Right atrium auricular region (tissue), 2 donors: Measurements from ENCODE around the gene DCAF12. TPM values are rescaled to one million over a fixed set of nuclear protein-coding genes. Genes with fewer than 3 reads are reported as not detected.
A peak's percentile ranks its signal among the peaks of the same experiment; 100 is the strongest.

Experiments
- DNase-seq: peaks from one replicate; pipeline ENCODE4 v3.0.0-alpha.2; 2019; ENCODE audit warnings: low spot score
- H3K27ac ChIP-seq, 2 donors: fragments of 200-600 bp; sonication (generic); 1 replicate in 1 of 2; 2 replicates in 1 of 2; pipeline ENCODE4 v1.5.1; 2016 to 2019
- H3K27me3 ChIP-seq, 2 donors: fragments of 200-600 bp; sonication (generic); one replicate each; pipeline versions ENCODE4 v1.5.1 to v1.6.0; 2017 to 2019
- H3K36me3 ChIP-seq: fragments of 200-600 bp; sonication (generic); one replicate; pipeline ENCODE4 v1.5.1; 2016
- H3K4me1 ChIP-seq, 2 donors: fragments of 200-600 bp; sonication (generic); one replicate each; pipeline versions ENCODE4 v1.5.1 to v1.6.0; 2017 to 2019
- H3K4me3 ChIP-seq, 2 donors: fragments of 200-600 bp; sonication (generic); 1 replicate in 1 of 2; 2 replicates in 1 of 2; pipeline ENCODE4 v1.5.1; 2017 to 2019; ENCODE audit warnings: mild to moderate bottlenecking in 1 of 2, moderate library complexity in 1 of 2
- H3K9me3 ChIP-seq, 2 donors: fragments of 200-600 bp; sonication (generic); one replicate each; pipeline ENCODE4 v1.5.1; 2019
- CTCF ChIP-seq, 2 donors: fragments of 200-600 bp; sonication (generic); IDR thresholded peaks; one replicate each; pipeline ENCODE4 v1.5.1; 2019; ENCODE audit warnings: antibody characterized with exemption in 2 of 2
- total RNA-seq, 2 donors: library from RNA; depleted of rRNA; stranded (reverse); fragments of >200 nt; gene quantifications; one replicate each; pipeline ENCODE4 v1.1.0, GENCODE V29; 2016

The DCAF12 gene
- total RNA-seq, 2 donors from 2014 or later = 20.4 to 20.6 TPM

- H3K36me3 ChIP-seq = peaks cover 57% of the 10 kb centered on the region
- H3K27ac ChIP-seq = peak overlapping the region; percentile 6 to 49
- no peak for TF ChIP-seq CTCF (IDR thresholded peaks at IDR 0.05)
- no peak overlapping the region for H3K4me3 ChIP-seq
- H3K9me3 ChIP-seq = no peaks in the 10 kb centered on the region
- no peaks in the 10 kb centered on the region for H3K27me3 ChIP-seq
- H3K4me1 ChIP-seq = peaks cover 0 to 41% of the 10 kb centered on the region in 2 donors
- DNase-seq = no peak
These were observed 39.1 kb downstream of the DCAF12 start for GRCh38 chr9:34087370-34087769.

GRCh38 chr9:34086864-34087263, 39.6 kb downstream of the DCAF12 start:
- DNase-seq = no peak
- no peak for TF ChIP-seq CTCF (IDR thresholded peaks at IDR 0.05)
- H3K36me3 ChIP-seq = peaks cover 52% of the 10 kb centered on the region
- H3K4me1 ChIP-seq = peaks cover 0 to 41% of the 10 kb centered on the region in 2 donors
- no peak overlapping the region for H3K4me3 ChIP-seq
- H3K27ac ChIP-seq = peak overlapping the region; percentile 49 to 64
- H3K9me3 ChIP-seq = no peaks in the 10 kb centered on the region
- H3K27me3 ChIP-seq = no peaks in the 10 kb centered on the region

- no peaks in the 10 kb centered on the region for H3K9me3 ChIP-seq
- no peak overlapping the region for H3K4me3 ChIP-seq
- peak overlapping the region; percentile 58 to 64 for H3K27ac ChIP-seq
- DNase-seq = no peak
- no peak for TF ChIP-seq CTCF (IDR thresholded peaks at IDR 0.05)
- peaks cover 0 to 41% of the 10 kb centered on the region in 2 donors for H3K4me1 ChIP-seq
- H3K27me3 ChIP-seq = no peaks in the 10 kb centered on the region
- H3K36me3 ChIP-seq = peaks cover 42% of the 10 kb centered on the region
These were observed 40.7 kb downstream of the DCAF12 start for GRCh38 chr9:34085581-34086500.

GRCh38 chr9:34084562-34084961, 41.9 kb downstream of the DCAF12 start:
- TF ChIP-seq CTCF (IDR thresholded peaks at IDR 0.05) = no peak
- Histone ChIP-seq H3K4me3 (no peak overlapping the region), H3K9me3 (no peaks in the 10 kb centered on the region), H3K36me3 (peaks cover 31% of the 10 kb centered on the region), H3K27ac (peak overlapping the region; percentile 58 to 64), H3K4me1 (peaks cover 0 to 41% of the 10 kb centered on the region in 2 donors), H3K27me3 (no peaks in the 10 kb centered on the region)
- DNase-seq = no peak

- Histone ChIP-seq H3K27me3 (no peaks in the 10 kb centered on the region), H3K4me3 (no peak overlapping the region), H3K4me1 (peaks cover 0 to 10% of the 10 kb centered on the region in 2 donors), H3K27ac (no peak overlapping the region), H3K36me3 (no peaks in the 10 kb centered on the region), H3K9me3 (no peaks in the 10 kb centered on the region)
- no peak for TF ChIP-seq CTCF (IDR thresholded peaks at IDR 0.05)
- no peak for DNase-seq
These were observed 47.3 kb downstream of the DCAF12 start for GRCh38 chr9:34079181-34079580.
